ENCODE measurements around the gene TMEM150A. TPM values are rescaled to one million over a fixed set of nuclear protein-coding genes. Genes with fewer than 3 reads are reported as not detected.

The TMEM150A gene
- total RNA-seq, 2 experiments from 2014 or later: 0.92 to 1.1 TPM

DNA sequence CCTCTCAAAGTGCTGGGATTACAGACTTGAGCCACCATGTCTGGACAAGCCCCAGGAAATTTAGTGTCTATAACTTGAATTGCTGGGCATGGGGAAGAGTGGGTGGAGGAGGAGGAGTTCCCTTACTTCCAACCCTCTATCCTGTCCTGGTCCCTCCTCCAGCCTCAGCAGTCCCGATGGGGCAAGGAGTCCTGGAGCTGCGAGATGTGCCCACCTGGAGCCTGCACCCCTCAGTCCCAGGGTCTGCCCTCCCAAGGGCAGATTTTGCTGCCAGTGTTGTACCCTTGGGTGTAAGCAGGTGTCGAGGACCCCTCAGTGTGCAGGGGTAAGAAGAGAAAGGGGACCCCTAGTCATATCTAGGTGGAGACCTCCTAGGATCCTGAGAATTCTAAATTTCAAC, 22.3 kb downstream of the TMEM150A start:
- H3K4me3 ChIP-seq (ENCODE audit: low read depth, low read length, poor library complexity, severe bottlenecking): peak overlapping the region; percentile 83
- no peaks in the 10 kb centered on the region for H3K9me3 ChIP-seq (ENCODE audit: low read length)
- no peak overlapping the region for H3K27ac ChIP-seq (ENCODE audit: low read depth, low read length, poor library complexity, severe bottlenecking)
- peak overlapping the region; percentile 95 for H3K4me2 ChIP-seq (ENCODE audit: low read length)
- BruUV-seq (replicated peaks): no TSS peak
- no peak for TF ChIP-seq EZH2phosphoT487 (IDR thresholded peaks at IDR 0.05; ENCODE audit: borderline replicate concordance, low read depth, low read length)
- TF ChIP-seq, protein P1, sequence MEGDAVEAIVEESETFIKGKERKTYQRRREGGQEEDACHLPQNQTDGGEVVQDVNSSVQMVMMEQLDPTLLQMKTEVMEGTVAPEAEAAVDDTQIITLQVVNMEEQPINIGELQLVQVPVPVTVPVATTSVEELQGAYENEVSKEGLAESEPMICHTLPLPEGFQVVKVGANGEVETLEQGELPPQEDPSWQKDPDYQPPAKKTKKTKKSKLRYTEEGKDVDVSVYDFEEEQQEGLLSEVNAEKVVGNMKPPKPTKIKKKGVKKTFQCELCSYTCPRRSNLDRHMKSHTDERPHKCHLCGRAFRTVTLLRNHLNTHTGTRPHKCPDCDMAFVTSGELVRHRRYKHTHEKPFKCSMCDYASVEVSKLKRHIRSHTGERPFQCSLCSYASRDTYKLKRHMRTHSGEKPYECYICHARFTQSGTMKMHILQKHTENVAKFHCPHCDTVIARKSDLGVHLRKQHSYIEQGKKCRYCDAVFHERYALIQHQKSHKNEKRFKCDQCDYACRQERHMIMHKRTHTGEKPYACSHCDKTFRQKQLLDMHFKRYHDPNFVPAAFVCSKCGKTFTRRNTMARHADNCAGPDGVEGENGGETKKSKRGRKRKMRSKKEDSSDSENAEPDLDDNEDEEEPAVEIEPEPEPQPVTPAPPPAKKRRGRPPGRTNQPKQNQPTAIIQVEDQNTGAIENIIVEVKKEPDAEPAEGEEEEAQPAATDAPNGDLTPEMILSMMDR (conservative IDR thresholded peaks at IDR 0.05; ENCODE audit: low read length): no peak
- ChIA-PET CTCF (ENCODE audit: unreplicated experiment) (no interaction called here), POLR2A (interaction anchor here (0.6 to 4.9 kb wide), 6 partner anchors 10 to 24 kb away, joined by 3 to 34 read pairs (median 4); partner anchors contain the start of gene RNF181)
- H4K20me1 ChIP-seq (ENCODE audit: insufficient read depth, low read length): no peaks in the 10 kb centered on the region
- H3K36me3 ChIP-seq (ENCODE audit: insufficient read depth, low read length): peaks cover 46% of the 10 kb centered on the region
- H3K9me2 ChIP-seq (ENCODE audit: insufficient read depth, low read length): no peaks in the 10 kb centered on the region
- intact Hi-C loops (cut with micrococcal nuclease; ENCODE audit: unreplicated experiment): no loop called here
- no peak for DNase-seq (ENCODE audit: low spot score)
- H2AFZ ChIP-seq (ENCODE audit: low read length): no peak overlapping the region
- peaks cover 30% of the 10 kb centered on the region for H3K4me1 ChIP-seq (ENCODE audit: insufficient read depth, low read length, poor library complexity, severe bottlenecking)
- peaks cover 29% of the 10 kb centered on the region; the same call in 1 of the 2 replicates for H3K79me2 ChIP-seq (ENCODE audit: insufficient read depth, low read depth, low read length)

DNA sequence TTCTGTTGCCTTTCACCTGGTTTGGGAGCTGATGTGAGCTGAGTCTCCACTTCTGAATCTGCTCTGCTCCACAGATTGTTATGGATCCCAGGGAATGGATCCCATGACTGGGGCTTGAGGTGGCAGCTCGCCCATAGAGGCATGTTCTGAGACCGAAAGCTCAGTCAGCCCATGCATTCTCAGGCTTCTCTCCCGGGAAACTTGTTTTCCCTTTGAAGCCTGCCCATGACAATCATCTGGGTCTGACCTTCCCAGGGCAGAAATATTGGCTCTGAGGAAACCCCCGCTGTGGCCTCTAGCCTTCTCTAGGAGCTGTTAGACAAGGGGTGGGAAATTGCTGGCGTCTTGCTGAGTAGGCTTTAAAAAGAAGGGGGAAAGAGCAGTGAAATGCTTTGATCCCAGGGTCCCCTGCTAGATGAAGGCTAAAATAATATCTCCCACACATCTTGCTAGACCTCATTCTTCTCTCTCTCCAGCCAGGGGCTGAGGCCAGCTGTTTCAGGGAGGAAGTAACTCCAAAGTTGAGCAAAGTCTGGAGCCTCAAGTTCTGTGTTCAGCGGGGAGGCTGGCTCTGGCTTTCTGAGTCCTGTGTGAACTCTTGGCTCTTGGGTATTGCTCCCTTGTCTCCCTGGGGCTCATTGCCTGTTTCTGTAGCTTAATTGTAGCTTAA, 23.1 kb downstream of the TMEM150A start:
- POLR2A ChIA-PET: interaction anchor here (0.8 to 4.9 kb wide), 8 partner anchors 10 to 160 kb away, joined by 3 to 34 read pairs (median 3); partner anchors contain the start of genes C2orf68 and RNF181
- Histone ChIP-seq H3K9me3 (ENCODE audit: low read length) (no peaks in the 10 kb centered on the region), H4K20me1 (ENCODE audit: insufficient read depth, low read length) (no peaks in the 10 kb centered on the region), H3K79me2 (ENCODE audit: insufficient read depth, low read depth, low read length) (peaks cover 29% of the 10 kb centered on the region; the same call in 1 of the 2 replicates), H3K27ac (ENCODE audit: low read depth, low read length, poor library complexity, severe bottlenecking) (peak overlapping the region; percentile 79), H3K9me2 (ENCODE audit: insufficient read depth, low read length) (no peaks in the 10 kb centered on the region), H3K4me3 (ENCODE audit: low read depth, low read length, poor library complexity, severe bottlenecking) (peak overlapping the region; percentile 83), H3K4me1 (ENCODE audit: insufficient read depth, low read length, poor library complexity, severe bottlenecking) (peaks cover 27% of the 10 kb centered on the region), H2AFZ (ENCODE audit: low read length) (peak overlapping the region; percentile 72; the same call in 1 of the 2 replicates), H3K36me3 (ENCODE audit: insufficient read depth, low read length) (peaks cover 46% of the 10 kb centered on the region), H3K4me2 (ENCODE audit: low read length) (peak overlapping the region; percentile 95)
- peak; percentile 41 for DNase-seq (ENCODE audit: low spot score)
- CTCF ChIA-PET (ENCODE audit: unreplicated experiment): no interaction called here
- intact Hi-C loops (cut with micrococcal nuclease; ENCODE audit: unreplicated experiment): loop anchor here (2.0 kb wide), 1 partner anchor 23 kb away; the partner anchor contains the start of gene TMEM150A
- no TSS peak for BruUV-seq (replicated peaks)
- TF ChIP-seq, protein P1 (conservative IDR thresholded peaks at IDR 0.05; ENCODE audit: low read length): no peak
- no peak for TF ChIP-seq EZH2phosphoT487 (IDR thresholded peaks at IDR 0.05; ENCODE audit: borderline replicate concordance, low read depth, low read length)

All from OCI-LY7 (cell line).